SK-N-SH (cell line): ENCODE results near the gene MEIKIN.

ENCODE experiments used
- CHD2 ChIP-seq: fragments of 150-350 bp; IDR thresholded peaks from 2 replicates; pipeline ENCODE4 v1.6.1; 2018; ENCODE audit warnings: low read length; ENCODE audit not compliant: partially characterized antibody
- CTCF ChIP-seq: fragments of 200-600 bp; sonication (generic); IDR thresholded peaks from 2 replicates; pipeline ENCODE4 v1.6.1; 2017; ENCODE audit warnings: antibody characterized with exemption, mild to moderate bottlenecking, moderate library complexity
- JUND ChIP-seq: IDR thresholded peaks from 2 replicates; pipeline ENCODE4 v1.4.0; 2012
- POLR2AphosphoS5 ChIP-seq: IDR thresholded peaks from 2 replicates; pipeline ENCODE4 v1.6.1; 2012; ENCODE audit warnings: low read depth, low read length
- SIN3A ChIP-seq: IDR thresholded peaks from 2 replicates; pipeline ENCODE4 v1.6.1; 2012; ENCODE audit warnings: low read depth, mild to moderate bottlenecking, low read length, moderate library complexity, borderline replicate concordance
- SMC3 ChIP-seq: IDR thresholded peaks from 2 replicates; pipeline ENCODE4 v1.6.1; 2012; ENCODE audit warnings: low read depth, low read length, improper control_type of control experiment

GRCh38 chr5:131883984-131884383 is 61.5 kb downstream of the MEIKIN start:
- TF ChIP-seq CHD2 (no peak), CTCF (no peak), SIN3A (no peak), POLR2AphosphoS5 (no peak), SMC3 (no peak), JUND (no peak)
